Natural killer cell (primary cell): ENCODE measurements around the gene ATP1B2. TPM values are rescaled to one million over a fixed set of nuclear protein-coding genes. Genes with fewer than 3 reads are reported as not detected.

Experiments used
- ATAC-seq, 3 donors: fragments of 150-1000 bp in 2 of 3; fragments of 200-7000 bp in 1 of 3; cut with Tn5 transposase; 1 replicate in 1 of 3; 2 replicates in 2 of 3; pipeline ENCODE4 v1.10.0; 2021; ENCODE audit warnings: mild to moderate bottlenecking in 2 of 3, moderate library complexity in 2 of 3
- DNase-seq, 2 donors: peaks; one replicate each; pipeline versions ENCODE4 v3.0.0 to v3.0.0-alpha.2; 2013 to 2021; ENCODE audit warnings: mixed read lengths in 1 of 2
- H3K27ac ChIP-seq: one replicate; pipeline ENCODE4 v1.5.1; 2013; ENCODE audit warnings: mild to moderate bottlenecking, low read length
- H3K27me3 ChIP-seq: one replicate; pipeline ENCODE4 v1.6.1; 2013; ENCODE audit warnings: low read length; ENCODE audit not compliant: control insufficient read depth, insufficient read depth
- H3K36me3 ChIP-seq: one replicate; pipeline ENCODE4 v1.6.1; 2013; ENCODE audit warnings: low read length; ENCODE audit not compliant: control insufficient read depth, insufficient read depth
- H3K4me1 ChIP-seq: one replicate; pipeline ENCODE4 v1.6.1; 2013; ENCODE audit warnings: low read length; ENCODE audit not compliant: control insufficient read depth, insufficient read depth
- H3K4me3 ChIP-seq: one replicate; pipeline ENCODE4 v1.5.1; 2013; ENCODE audit warnings: low read length
- H3K9me3 ChIP-seq: one replicate; pipeline ENCODE4 v1.6.1; 2013; ENCODE audit warnings: low read length; ENCODE audit not compliant: control insufficient read depth, insufficient read depth
- H3K27ac Mint-ChIP-seq, 2 donors: one replicate each; pipeline ENCODE4 v1.8.0; 2022; ENCODE audit warnings: mild to moderate bottlenecking in 2 of 2, mixed read lengths in 2 of 2, moderate library complexity in 1 of 2
- H3K27me3 Mint-ChIP-seq, 2 donors: one replicate each; pipeline ENCODE4 v1.8.0; 2022; ENCODE audit warnings: low read depth in 2 of 2, mixed read lengths in 2 of 2
- H3K36me3 Mint-ChIP-seq: one replicate; pipeline ENCODE4 v1.8.0; 2022; ENCODE audit warnings: mixed read lengths
- H3K4me1 Mint-ChIP-seq, 2 donors: one replicate each; pipeline ENCODE4 v1.8.0; 2022; ENCODE audit warnings: mixed read lengths in 2 of 2
- H3K4me3 Mint-ChIP-seq: one replicate; pipeline ENCODE4 v1.8.0; 2022; ENCODE audit warnings: mild to moderate bottlenecking, moderate library complexity, mixed read lengths
- H3K9me3 Mint-ChIP-seq, 2 donors: one replicate each; pipeline ENCODE4 v1.8.0; 2022; ENCODE audit warnings: mixed read lengths in 2 of 2
- WGBS: methylation state at CpG from one replicate; pipeline ENCODE4 v1.1.7; 2013; ENCODE audit warnings: missing lambda C conversion rate; ENCODE audit not compliant: insufficient coverage; 5-methylcytosine and 5-hydroxymethylcytosine counted together
- intact Hi-C: fragments of 100-400 bp; cut with micrococcal nuclease; formaldehyde crosslinking; loops from one replicate; pipeline ENCODE4 v1.14.2; 2022
- total RNA-seq, 4 donors: library from RNA; stranded (reverse); fragments of 120-200 nt in 1 of 4; gene quantifications; one replicate each; pipeline versions ENCODE4 v1.2.3 to v1.2.4, GENCODE V29; 2013 to 2022
- TF ChIP-seq, protein P1 (sequence below): fragments of 200-600 bp; IDR thresholded peaks from one replicate; pipeline ENCODE4 v1.8.0; 2022; ENCODE audit warnings: antibody characterized with exemption

The ATP1B2 gene
- total RNA-seq, 3 donors from 2014 or later (not counting 1 experiment from before 2014, with no cell fraction given), result 0.18 to 0.19 TPM; not detected in 1

DNA sequence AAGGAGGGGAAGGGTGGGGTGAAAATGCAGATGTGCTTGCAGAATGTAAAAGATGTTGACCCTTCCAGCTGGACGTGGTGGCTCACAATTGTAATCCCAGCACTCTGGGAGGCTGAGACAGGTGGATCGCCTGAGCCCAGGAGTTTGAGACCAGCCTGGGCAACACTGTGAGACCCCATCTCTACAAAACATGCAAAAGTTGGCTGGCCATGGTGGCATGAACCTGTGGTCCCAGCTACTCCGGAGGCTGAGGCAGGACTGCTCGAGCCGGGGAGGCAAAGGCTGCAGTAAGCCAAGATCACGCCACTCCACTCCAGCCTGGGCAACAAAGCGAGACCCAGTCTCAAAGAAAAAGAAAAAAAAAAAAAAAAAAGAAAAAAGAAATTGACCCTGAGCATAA lies 17.8 kb downstream of the ATP1B2 start:
- Histone ChIP-seq H3K4me3 (no peak overlapping the region), H3K4me1 (no peaks in the 10 kb centered on the region), H3K36me3 (peaks cover 49% of the 10 kb centered on the region), H3K27me3 (no peaks in the 10 kb centered on the region), H3K27ac (no peak overlapping the region), H3K9me3 (peaks cover 4% of the 10 kb centered on the region)
- intact Hi-C loops, result no loop called here
- Mint-ChIP-seq H3K27me3 (no peaks in the 10 kb centered on the region), H3K9me3 (no peaks in the 10 kb centered on the region), H3K36me3 (peaks cover 5% of the 10 kb centered on the region), H3K27ac (no peak overlapping the region), H3K4me1 (no peaks in the 10 kb centered on the region), H3K4me3 (no peak overlapping the region)
- 99% methylated on average over 7 of the region's 7 CpGs for WGBS
- ATAC-seq (no peak), DNase-seq (no peak)
- TF ChIP-seq, protein P1, sequence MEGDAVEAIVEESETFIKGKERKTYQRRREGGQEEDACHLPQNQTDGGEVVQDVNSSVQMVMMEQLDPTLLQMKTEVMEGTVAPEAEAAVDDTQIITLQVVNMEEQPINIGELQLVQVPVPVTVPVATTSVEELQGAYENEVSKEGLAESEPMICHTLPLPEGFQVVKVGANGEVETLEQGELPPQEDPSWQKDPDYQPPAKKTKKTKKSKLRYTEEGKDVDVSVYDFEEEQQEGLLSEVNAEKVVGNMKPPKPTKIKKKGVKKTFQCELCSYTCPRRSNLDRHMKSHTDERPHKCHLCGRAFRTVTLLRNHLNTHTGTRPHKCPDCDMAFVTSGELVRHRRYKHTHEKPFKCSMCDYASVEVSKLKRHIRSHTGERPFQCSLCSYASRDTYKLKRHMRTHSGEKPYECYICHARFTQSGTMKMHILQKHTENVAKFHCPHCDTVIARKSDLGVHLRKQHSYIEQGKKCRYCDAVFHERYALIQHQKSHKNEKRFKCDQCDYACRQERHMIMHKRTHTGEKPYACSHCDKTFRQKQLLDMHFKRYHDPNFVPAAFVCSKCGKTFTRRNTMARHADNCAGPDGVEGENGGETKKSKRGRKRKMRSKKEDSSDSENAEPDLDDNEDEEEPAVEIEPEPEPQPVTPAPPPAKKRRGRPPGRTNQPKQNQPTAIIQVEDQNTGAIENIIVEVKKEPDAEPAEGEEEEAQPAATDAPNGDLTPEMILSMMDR, result no peak

- TF ChIP-seq, protein P1, result peak; percentile 34
- no peak overlapping the region for H3K4me3 ChIP-seq
- intact Hi-C loops, result no loop called here
- peaks cover 0 to 13% of the 10 kb centered on the region in 2 donors for H3K4me1 Mint-ChIP-seq
- peaks cover 9% of the 10 kb centered on the region for H3K9me3 ChIP-seq
- DNase-seq (peak in 1 of 2 donors; percentile 45), ATAC-seq (no peak)
- peaks cover 61% of the 10 kb centered on the region for H3K36me3 ChIP-seq
- no peaks in the 10 kb centered on the region for H3K27me3 Mint-ChIP-seq
- H3K4me1 ChIP-seq, result no peaks in the 10 kb centered on the region
- H3K27ac Mint-ChIP-seq, result no peak overlapping the region
- WGBS, result 97% methylated on average over 2 of the region's 2 CpGs
- H3K9me3 Mint-ChIP-seq, result peaks cover 0 to 3% of the 10 kb centered on the region in 2 donors
- H3K4me3 Mint-ChIP-seq, result no peak overlapping the region
- no peak overlapping the region for H3K27ac ChIP-seq
- no peaks in the 10 kb centered on the region for H3K27me3 ChIP-seq
- H3K36me3 Mint-ChIP-seq, result peaks cover 12% of the 10 kb centered on the region
Observed at GRCh38 chr17:7673239-7673638, 22.5 kb downstream of the ATP1B2 start.

DNA sequence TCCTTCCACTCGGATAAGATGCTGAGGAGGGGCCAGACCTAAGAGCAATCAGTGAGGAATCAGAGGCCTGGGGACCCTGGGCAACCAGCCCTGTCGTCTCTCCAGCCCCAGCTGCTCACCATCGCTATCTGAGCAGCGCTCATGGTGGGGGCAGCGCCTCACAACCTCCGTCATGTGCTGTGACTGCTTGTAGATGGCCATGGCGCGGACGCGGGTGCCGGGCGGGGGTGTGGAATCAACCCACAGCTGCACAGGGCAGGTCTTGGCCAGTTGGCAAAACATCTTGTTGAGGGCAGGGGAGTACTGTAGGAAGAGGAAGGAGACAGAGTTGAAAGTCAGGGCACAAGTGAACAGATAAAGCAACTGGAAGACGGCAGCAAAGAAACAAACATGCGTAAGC lies 24.2 kb downstream of the ATP1B2 start:
- TF ChIP-seq, protein P1, result no peak
- peaks cover 0 to 3% of the 10 kb centered on the region in 2 donors for H3K9me3 Mint-ChIP-seq
- intact Hi-C loops, result no loop called here
- H3K27ac ChIP-seq, result no peak overlapping the region
- H3K27me3 ChIP-seq, result no peaks in the 10 kb centered on the region
- no peak overlapping the region for H3K4me3 Mint-ChIP-seq
- H3K4me1 Mint-ChIP-seq, result peaks cover 0 to 13% of the 10 kb centered on the region in 2 donors
- ATAC-seq, result no peak
- WGBS, result 91% methylated on average over 14 of the region's 14 CpGs
- no peak overlapping the region for H3K27ac Mint-ChIP-seq
- H3K4me1 ChIP-seq, result no peaks in the 10 kb centered on the region
- H3K9me3 ChIP-seq, result peaks cover 9% of the 10 kb centered on the region
- DNase-seq, result no peak
- H3K36me3 Mint-ChIP-seq, result peaks cover 12% of the 10 kb centered on the region
- H3K27me3 Mint-ChIP-seq, result no peaks in the 10 kb centered on the region
- H3K4me3 ChIP-seq, result no peak overlapping the region
- H3K36me3 ChIP-seq, result peaks cover 46% of the 10 kb centered on the region

- Histone ChIP-seq H3K4me1 (no peaks in the 10 kb centered on the region), H3K27ac (no peak overlapping the region), H3K27me3 (no peaks in the 10 kb centered on the region), H3K4me3 (no peak overlapping the region), H3K9me3 (peaks cover 9% of the 10 kb centered on the region), H3K36me3 (peaks cover 31% of the 10 kb centered on the region)
- peaks cover 0 to 3% of the 10 kb centered on the region in 2 donors for H3K9me3 Mint-ChIP-seq
- no peaks in the 10 kb centered on the region for H3K27me3 Mint-ChIP-seq
- intact Hi-C loops, result no loop called here
- H3K4me3 Mint-ChIP-seq, result no peak overlapping the region
- ATAC-seq (no peak), DNase-seq (no peak)
- no peak overlapping the region for H3K27ac Mint-ChIP-seq
- H3K4me1 Mint-ChIP-seq, result peaks cover 0 to 13% of the 10 kb centered on the region in 2 donors
- WGBS, result 94% methylated on average over 5 of the region's 5 CpGs
- H3K36me3 Mint-ChIP-seq, result peaks cover 12% of the 10 kb centered on the region
- TF ChIP-seq, protein P1, result no peak
Observed at GRCh38 chr17:7676533-7676932, 25.8 kb downstream of the ATP1B2 start.
